HFFc6 (cell line): ENCODE data around the gene OGG1. TPM values are rescaled to one million over a fixed set of nuclear protein-coding genes. Genes with fewer than 3 reads are reported as not detected.

ENCODE experiments used
- DNase-seq: peaks from one replicate; pipeline ENCODE4 v3.0.0-alpha.2; 2018
- H3K27ac Mint-ChIP-seq: 2 replicates; pipeline ENCODE4 v1.8.0; 2020; ENCODE audit warnings: mild to moderate bottlenecking, mixed read lengths
- H3K27me3 Mint-ChIP-seq: 2 replicates; pipeline ENCODE4 v1.8.0; 2021; ENCODE audit warnings: mild to moderate bottlenecking, moderate library complexity, mixed read lengths; ENCODE audit not compliant: insufficient read depth
- H3K36me3 Mint-ChIP-seq: 2 replicates; pipeline ENCODE4 v1.8.0; 2021; ENCODE audit warnings: low read depth, mixed read lengths
- H3K4me1 Mint-ChIP-seq: 2 replicates; pipeline ENCODE4 v1.8.0; 2020; ENCODE audit warnings: low read depth, mixed read lengths
- H3K4me3 Mint-ChIP-seq: 2 replicates; pipeline ENCODE4 v1.8.0; 2020; ENCODE audit warnings: mild to moderate bottlenecking, moderate library complexity, mixed read lengths
- H3K9me3 Mint-ChIP-seq: 2 replicates; pipeline ENCODE4 v1.8.0; 2020; ENCODE audit warnings: mild to moderate bottlenecking, mixed read lengths
- CTCF ChIP-seq: fragments of 200-600 bp; sonication (generic); IDR thresholded peaks from 2 replicates; pipeline ENCODE4 v1.5.0; 2021; ENCODE audit warnings: antibody characterized with exemption, mild to moderate bottlenecking
- total RNA-seq, 6 experiments: library from RNA; stranded (reverse); fragmentation: NEBNext Ultra II Directional; extraction: Animal tissue kit (Norgen Biotek cat#: 25700); gene quantifications; 2 replicates in 1 of 6; 3 replicates in 5 of 6; pipeline ENCODE4 v1.2.3, GENCODE V29; 2021

The OGG1 gene
- total RNA-seq, 6 experiments from 2014 or later, result 17.7 to 26.2 (median 23.7) TPM

- Mint-ChIP-seq H3K27ac (peak overlapping the region; percentile 43), H3K36me3 (peaks cover 41% of the 10 kb centered on the region), H3K4me3 (peak overlapping the region; percentile 8; the same call in 1 of the 2 replicates), H3K27me3 (peaks cover 1% of the 10 kb centered on the region), H3K9me3 (no peaks in the 10 kb centered on the region), H3K4me1 (peaks cover 45% of the 10 kb centered on the region)
- peak; percentile 80 for DNase-seq
- no peak for TF ChIP-seq CTCF
These were observed 3.4 kb upstream of the OGG1 start for GRCh38 chr3:9746330-9746729.

DNA sequence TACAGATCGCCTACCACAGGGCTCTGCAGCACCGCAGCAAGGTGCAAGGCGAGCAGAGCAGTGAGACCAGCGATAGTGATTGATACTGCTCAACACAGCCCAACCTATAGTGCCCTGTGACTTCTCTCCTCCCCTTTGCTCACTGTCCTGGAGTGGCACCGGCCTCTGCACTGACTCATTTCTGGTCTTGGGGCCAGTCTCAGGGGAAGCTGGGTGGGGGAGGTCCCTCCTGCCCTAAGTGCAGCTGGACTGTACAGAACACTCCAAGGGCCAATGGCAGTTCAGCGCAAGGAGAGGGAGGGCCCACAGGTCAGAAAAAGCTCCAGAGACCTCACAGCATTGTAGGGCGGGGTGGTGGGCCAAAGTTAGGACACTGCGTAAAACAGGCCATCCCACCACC lies 2.5 kb upstream of the OGG1 start:
- Mint-ChIP-seq H3K4me1 (peaks cover 54% of the 10 kb centered on the region), H3K27me3 (peaks cover 1% of the 10 kb centered on the region), H3K27ac (peak overlapping the region; percentile 43), H3K4me3 (peak overlapping the region; percentile 23; the same call in 1 of the 2 replicates), H3K9me3 (no peaks in the 10 kb centered on the region), H3K36me3 (peaks cover 47% of the 10 kb centered on the region)
- TF ChIP-seq CTCF, result no peak
- DNase-seq, result peak; percentile 41

DNA sequence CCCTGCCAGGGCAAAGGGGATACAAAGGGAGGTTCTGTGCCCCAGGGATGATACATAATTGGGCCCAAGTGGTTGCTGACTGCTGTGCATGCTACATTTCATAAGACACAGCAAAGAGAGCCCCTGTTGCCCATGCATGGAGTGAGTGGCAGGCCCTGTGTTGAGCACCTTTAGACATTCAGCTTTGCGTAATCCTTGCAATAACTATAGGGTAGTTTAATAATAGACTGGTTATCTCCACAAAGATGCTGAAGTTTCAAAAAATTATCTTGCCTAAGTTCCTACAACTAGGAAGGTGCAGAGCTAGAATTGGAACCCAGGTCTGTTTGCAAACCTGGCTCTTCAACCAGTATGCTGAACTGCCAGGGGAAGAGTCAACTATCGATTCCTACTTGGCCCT lies 1.7 kb upstream of the OGG1 start:
- Mint-ChIP-seq H3K4me3 (no peak overlapping the region), H3K36me3 (peaks cover 47% of the 10 kb centered on the region), H3K27me3 (peaks cover 1% of the 10 kb centered on the region), H3K4me1 (peaks cover 54% of the 10 kb centered on the region), H3K9me3 (no peaks in the 10 kb centered on the region), H3K27ac (no peak overlapping the region)
- TF ChIP-seq CTCF, result no peak
- DNase-seq, result no peak

GRCh38 chr3:9749296-9749644 lies 482 bp upstream of the OGG1 start:
- peaks cover 1% of the 10 kb centered on the region for H3K27me3 Mint-ChIP-seq
- DNase-seq, result no peak
- no peaks in the 10 kb centered on the region for H3K9me3 Mint-ChIP-seq
- H3K4me3 Mint-ChIP-seq, result peak overlapping the region; percentile 93
- H3K36me3 Mint-ChIP-seq, result peaks cover 40% of the 10 kb centered on the region
- TF ChIP-seq CTCF, result no peak
- H3K27ac Mint-ChIP-seq, result peak overlapping the region; percentile 96
- peaks cover 55% of the 10 kb centered on the region for H3K4me1 Mint-ChIP-seq

GRCh38 chr3:9750556-9751411 lies 1.0 kb downstream of the OGG1 start:
- H3K9me3 Mint-ChIP-seq, result no peaks in the 10 kb centered on the region
- peaks cover 1% of the 10 kb centered on the region for H3K27me3 Mint-ChIP-seq
- no peak for TF ChIP-seq CTCF
- peaks cover 42% of the 10 kb centered on the region for H3K36me3 Mint-ChIP-seq
- H3K4me3 Mint-ChIP-seq, result peak overlapping the region; percentile 93
- peak; percentile 39 for DNase-seq
- peaks cover 61% of the 10 kb centered on the region for H3K4me1 Mint-ChIP-seq
- H3K27ac Mint-ChIP-seq, result peak overlapping the region; percentile 96
